Stimulated activated memory B cell treated with anti-CD40 and anti-IgM and Interleukin-4, amounts not matched to agents 10 μg/mL and 1 μg/mL and 100 μg/mL, for 72 hours (primary cell): Measurements from ENCODE around the gene CCDC9B.
A peak's percentile ranks its signal among the peaks of the same experiment; 100 is the strongest.

ENCODE experiments used
- ATAC-seq: fragments of 150-1000 bp; cut with Tn5 transposase; 2 replicates; pipeline ENCODE4 v1.10.0; 2021
- H3K27ac Mint-ChIP-seq: one replicate; pipeline ENCODE4 v1.8.0; 2022; ENCODE audit warnings: mild to moderate bottlenecking, mixed read lengths
- H3K27me3 Mint-ChIP-seq: one replicate; pipeline ENCODE4 v1.8.0; 2022; ENCODE audit warnings: mixed read lengths
- H3K36me3 Mint-ChIP-seq: one replicate; pipeline ENCODE4 v1.8.0; 2022; ENCODE audit warnings: mixed read lengths
- H3K4me1 Mint-ChIP-seq: one replicate; pipeline ENCODE4 v1.8.0; 2022; ENCODE audit warnings: mixed read lengths
- H3K4me3 Mint-ChIP-seq: one replicate; pipeline ENCODE4 v1.8.0; 2022; ENCODE audit warnings: mild to moderate bottlenecking, moderate library complexity, mixed read lengths
- H3K9me3 Mint-ChIP-seq: one replicate; pipeline ENCODE4 v1.8.0; 2022; ENCODE audit warnings: mixed read lengths

The CCDC9B gene

GRCh38 chr15:40342416-40343320 lies 1.9 kb upstream of the CCDC9B start:
- H3K27me3 Mint-ChIP-seq, result no peaks in the 10 kb centered on the region
- peaks cover 12% of the 10 kb centered on the region for H3K4me1 Mint-ChIP-seq

GRCh38 chr15:40340038-40340739 lies 550 bp downstream of the CCDC9B start:
- no peaks in the 10 kb centered on the region for H3K9me3 Mint-ChIP-seq
- no peaks in the 10 kb centered on the region for H3K27me3 Mint-ChIP-seq
- H3K4me1 Mint-ChIP-seq, result peaks cover 21% of the 10 kb centered on the region
- no peak overlapping the region for H3K27ac Mint-ChIP-seq
- no peaks in the 10 kb centered on the region for H3K36me3 Mint-ChIP-seq
- no peak overlapping the region for H3K4me3 Mint-ChIP-seq
- ATAC-seq, result no peak

More at GRCh38 chr15:40342416-40343320, 1.9 kb upstream of the CCDC9B start:
- H3K27ac Mint-ChIP-seq, result no peak overlapping the region
- ATAC-seq, result no peak
- no peak overlapping the region for H3K4me3 Mint-ChIP-seq
- H3K9me3 Mint-ChIP-seq, result no peaks in the 10 kb centered on the region
- H3K36me3 Mint-ChIP-seq, result no peaks in the 10 kb centered on the region

- no peak overlapping the region for H3K4me3 Mint-ChIP-seq
- H3K27ac Mint-ChIP-seq, result no peak overlapping the region
- no peaks in the 10 kb centered on the region for H3K27me3 Mint-ChIP-seq
- H3K9me3 Mint-ChIP-seq, result no peaks in the 10 kb centered on the region
- H3K4me1 Mint-ChIP-seq, result peaks cover 24% of the 10 kb centered on the region
- ATAC-seq, result no peak
- no peaks in the 10 kb centered on the region for H3K36me3 Mint-ChIP-seq
These were observed 1.2 kb downstream of the CCDC9B start for GRCh38 chr15:40339621-40339945.

GRCh38 chr15:40338921-40339620 lies 1.7 kb downstream of the CCDC9B start:
- H3K27ac Mint-ChIP-seq, result no peak overlapping the region
- ATAC-seq, result no peak

GRCh38 chr15:40338041-40338657 lies 2.6 kb downstream of the CCDC9B start:
- no peak overlapping the region for H3K27ac Mint-ChIP-seq
- H3K4me3 Mint-ChIP-seq, result peak overlapping the region; percentile 9
- ATAC-seq, result peak; percentile 82
- H3K36me3 Mint-ChIP-seq, result no peaks in the 10 kb centered on the region
- no peaks in the 10 kb centered on the region for H3K9me3 Mint-ChIP-seq
- H3K4me1 Mint-ChIP-seq, result peaks cover 32% of the 10 kb centered on the region
- H3K27me3 Mint-ChIP-seq, result no peaks in the 10 kb centered on the region

More at GRCh38 chr15:40338921-40339620, 1.7 kb downstream of the CCDC9B start:
- no peaks in the 10 kb centered on the region for H3K9me3 Mint-ChIP-seq
- peaks cover 24% of the 10 kb centered on the region for H3K4me1 Mint-ChIP-seq
- H3K27me3 Mint-ChIP-seq, result no peaks in the 10 kb centered on the region
- no peaks in the 10 kb centered on the region for H3K36me3 Mint-ChIP-seq
- H3K4me3 Mint-ChIP-seq, result no peak overlapping the region

- H3K27ac Mint-ChIP-seq, result no peak overlapping the region
- ATAC-seq, result no peak
- no peak overlapping the region for H3K4me3 Mint-ChIP-seq
- no peaks in the 10 kb centered on the region for H3K36me3 Mint-ChIP-seq
- H3K27me3 Mint-ChIP-seq, result no peaks in the 10 kb centered on the region
- H3K9me3 Mint-ChIP-seq, result no peaks in the 10 kb centered on the region
- peaks cover 32% of the 10 kb centered on the region for H3K4me1 Mint-ChIP-seq
These were observed 3.1 kb downstream of the CCDC9B start for GRCh38 chr15:40337597-40337996.

GRCh38 chr15:40336744-40337122 lies 4.0 kb downstream of the CCDC9B start:
- no peak for ATAC-seq
- no peak overlapping the region for H3K27ac Mint-ChIP-seq
- no peak overlapping the region for H3K4me3 Mint-ChIP-seq
- H3K4me1 Mint-ChIP-seq, result peaks cover 32% of the 10 kb centered on the region
- H3K36me3 Mint-ChIP-seq, result no peaks in the 10 kb centered on the region
- no peaks in the 10 kb centered on the region for H3K9me3 Mint-ChIP-seq
- H3K27me3 Mint-ChIP-seq, result no peaks in the 10 kb centered on the region

- H3K27me3 Mint-ChIP-seq, result no peaks in the 10 kb centered on the region
- H3K4me1 Mint-ChIP-seq, result peaks cover 32% of the 10 kb centered on the region
These were observed 4.6 kb downstream of the CCDC9B start for GRCh38 chr15:40335938-40336743.

GRCh38 chr15:40334941-40335795 lies 5.6 kb downstream of the CCDC9B start:
- H3K27ac Mint-ChIP-seq, result peak overlapping the region; percentile 23
- ATAC-seq, result no peak
- no peaks in the 10 kb centered on the region for H3K36me3 Mint-ChIP-seq
- peaks cover 32% of the 10 kb centered on the region for H3K4me1 Mint-ChIP-seq
- H3K9me3 Mint-ChIP-seq, result no peaks in the 10 kb centered on the region
- no peaks in the 10 kb centered on the region for H3K27me3 Mint-ChIP-seq
- peak overlapping the region; percentile 15 for H3K4me3 Mint-ChIP-seq

More at GRCh38 chr15:40335938-40336743, 4.6 kb downstream of the CCDC9B start:
- H3K36me3 Mint-ChIP-seq, result no peaks in the 10 kb centered on the region
- no peak overlapping the region for H3K4me3 Mint-ChIP-seq
- H3K27ac Mint-ChIP-seq, result peak overlapping the region; percentile 23
- ATAC-seq, result no peak
- no peaks in the 10 kb centered on the region for H3K9me3 Mint-ChIP-seq

GRCh38 chr15:40334541-40334940 lies 6.2 kb downstream of the CCDC9B start:
- H3K9me3 Mint-ChIP-seq, result no peaks in the 10 kb centered on the region
- H3K4me1 Mint-ChIP-seq, result peaks cover 32% of the 10 kb centered on the region
- no peak for ATAC-seq
- H3K27ac Mint-ChIP-seq, result peak overlapping the region; percentile 73
- no peaks in the 10 kb centered on the region for H3K27me3 Mint-ChIP-seq
- H3K4me3 Mint-ChIP-seq, result no peak overlapping the region
- no peaks in the 10 kb centered on the region for H3K36me3 Mint-ChIP-seq

- H3K36me3 Mint-ChIP-seq, result no peaks in the 10 kb centered on the region
- H3K4me3 Mint-ChIP-seq, result peak overlapping the region; percentile 28
- peak overlapping the region; percentile 73 for H3K27ac Mint-ChIP-seq
- H3K9me3 Mint-ChIP-seq, result no peaks in the 10 kb centered on the region
- peaks cover 32% of the 10 kb centered on the region for H3K4me1 Mint-ChIP-seq
- ATAC-seq, result peak; percentile 72
- no peaks in the 10 kb centered on the region for H3K27me3 Mint-ChIP-seq
These were observed 6.7 kb downstream of the CCDC9B start for GRCh38 chr15:40333922-40334492.

- no peak for ATAC-seq
- no peaks in the 10 kb centered on the region for H3K36me3 Mint-ChIP-seq
- no peaks in the 10 kb centered on the region for H3K9me3 Mint-ChIP-seq
These were observed 8.5 kb downstream of the CCDC9B start for GRCh38 chr15:40332113-40332781.

GRCh38 chr15:40331637-40332036 lies 9.1 kb downstream of the CCDC9B start:
- H3K27ac Mint-ChIP-seq, result no peak overlapping the region
- peaks cover 21% of the 10 kb centered on the region for H3K4me1 Mint-ChIP-seq
- H3K36me3 Mint-ChIP-seq, result no peaks in the 10 kb centered on the region
- no peak overlapping the region for H3K4me3 Mint-ChIP-seq
- ATAC-seq, result no peak
- no peaks in the 10 kb centered on the region for H3K9me3 Mint-ChIP-seq
- H3K27me3 Mint-ChIP-seq, result no peaks in the 10 kb centered on the region

More at GRCh38 chr15:40332113-40332781, 8.5 kb downstream of the CCDC9B start:
- H3K4me3 Mint-ChIP-seq, result no peak overlapping the region
- H3K27me3 Mint-ChIP-seq, result no peaks in the 10 kb centered on the region
- no peak overlapping the region for H3K27ac Mint-ChIP-seq
- peaks cover 26% of the 10 kb centered on the region for H3K4me1 Mint-ChIP-seq
